Measurements from ENCODE around the gene EIF4B.
"Not testable (repeated sequence)": the region's sequence is repeated elsewhere in the genome, so short reads cannot be mapped to it uniquely, and the experiment has no call there.

EIF4B gene

GRCh38 chr12:52993558-52993869 lies 12.7 kb upstream of the EIF4B start:
- DNase-seq = no peak

GRCh38 chr12:53004178-53004577 lies 2.1 kb upstream of the EIF4B start:
- DNase-seq = no peak

GRCh38 chr12:53004582-53004981 lies 1.7 kb upstream of the EIF4B start:
- peak; percentile 15 for DNase-seq

- DNase-seq = no peak
Measured at GRCh38 chr12:53005215-53005985, 856 bp upstream of the EIF4B start.

GRCh38 chr12:53006810-53007309 lies 604 bp downstream of the EIF4B start:
- DNase-seq = peak; percentile 75

- no peak for DNase-seq
Measured at GRCh38 chr12:53007343-53007742, 1.1 kb downstream of the EIF4B start.

GRCh38 chr12:53008760-53009159 lies 2.5 kb downstream of the EIF4B start:
- not testable (repeated sequence) for DNase-seq

- no peak for DNase-seq
Measured at GRCh38 chr12:53010955-53011354, 4.7 kb downstream of the EIF4B start.

GRCh38 chr12:53011889-53012288 lies 5.6 kb downstream of the EIF4B start:
- no peak for DNase-seq

- DNase-seq = no peak
Measured at GRCh38 chr12:53012928-53013327, 6.7 kb downstream of the EIF4B start.

- DNase-seq = no peak
Measured at GRCh38 chr12:53014709-53015108, 8.5 kb downstream of the EIF4B start.

GRCh38 chr12:53025250-53025649 lies 19.0 kb downstream of the EIF4B start:
- DNase-seq = no peak

GRCh38 chr12:53027014-53027413 lies 20.8 kb downstream of the EIF4B start:
- not testable (repeated sequence) for DNase-seq

GRCh38 chr12:53031616-53032015 lies 25.4 kb downstream of the EIF4B start:
- no peak for DNase-seq

- DNase-seq = not testable (repeated sequence)
Measured at GRCh38 chr12:53033832-53034231, 27.6 kb downstream of the EIF4B start.

- no peak for DNase-seq
Measured at GRCh38 chr12:53034459-53034858, 28.2 kb downstream of the EIF4B start.

- no peak for DNase-seq
Measured at GRCh38 chr12:53036802-53037201, 30.5 kb downstream of the EIF4B start.

- DNase-seq = no peak
Measured at GRCh38 chr12:53039851-53040250, 33.6 kb downstream of the EIF4B start.

- DNase-seq = no peak
Measured at GRCh38 chr12:53042607-53043454, 36.6 kb downstream of the EIF4B start.

- no peak for DNase-seq
Measured at GRCh38 chr12:53044052-53044581, 37.9 kb downstream of the EIF4B start.

GRCh38 chr12:53044896-53045695 lies 38.8 kb downstream of the EIF4B start:
- DNase-seq = no peak

GRCh38 chr12:53045696-53046045 lies 39.4 kb downstream of the EIF4B start:
- DNase-seq = no peak

GRCh38 chr12:53046655-53047220 lies 40.5 kb downstream of the EIF4B start:
- DNase-seq = peak; percentile 91

All from fibroblast of upper back skin (primary cell).